ENCODE results near the gene SLAMF1.

Gene SLAMF1

DNA sequence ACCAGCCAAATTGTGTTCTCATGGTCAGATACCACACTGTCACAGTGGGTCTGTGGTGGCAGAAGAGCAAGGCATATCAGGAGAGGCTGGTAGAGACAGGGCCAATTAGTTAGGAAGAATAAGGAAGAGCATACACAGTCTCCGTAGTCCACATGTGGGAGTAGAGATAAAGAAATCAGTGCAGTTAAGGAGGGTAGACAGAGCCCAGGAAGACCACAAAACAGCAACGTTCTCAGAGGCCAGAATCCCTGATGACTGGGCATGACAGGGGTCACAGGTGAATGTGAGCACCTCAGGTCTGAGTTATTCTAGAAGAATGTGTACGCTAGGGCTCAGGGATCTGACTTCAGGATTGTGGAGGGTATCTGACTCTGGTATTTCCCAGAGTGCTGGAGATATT, 33.0 kb upstream of the SLAMF1 start:
- no peak overlapping the region for H3K27ac ChIP-seq (ENCODE audit: low read length)
- no peaks in the 10 kb centered on the region for H3K79me2 ChIP-seq (ENCODE audit: low read length)
- H3K4me1 ChIP-seq (ENCODE audit: low read length) = peaks cover 31% of the 10 kb centered on the region
- H3K4me3 ChIP-seq (ENCODE audit: low read length) = no peak overlapping the region
- H3K4me2 ChIP-seq (ENCODE audit: low read length) = no peak overlapping the region
- TF ChIP-seq CTCF (IDR thresholded peaks at IDR 0.05; ENCODE audit: low read depth, low read length) (no peak), EZH2phosphoT487 (IDR thresholded peaks at IDR 0.05; ENCODE audit: low read depth) (no peak)
- no peak overlapping the region for H2AFZ ChIP-seq (ENCODE audit: low read depth, low read length)
- H3K9me3 ChIP-seq (ENCODE audit: insufficient read depth, low read length) = no peaks in the 10 kb centered on the region
- peaks cover 54% of the 10 kb centered on the region for H3K36me3 ChIP-seq (replicated peaks; ENCODE audit: low read depth, low read length)
- no peaks in the 10 kb centered on the region for H4K20me1 ChIP-seq (ENCODE audit: insufficient read depth, low read length)
- H3K9ac ChIP-seq (ENCODE audit: low read length) = no peak overlapping the region
- H3K27me3 ChIP-seq (ENCODE audit: low read depth, low read length) = no peaks in the 10 kb centered on the region

DNA sequence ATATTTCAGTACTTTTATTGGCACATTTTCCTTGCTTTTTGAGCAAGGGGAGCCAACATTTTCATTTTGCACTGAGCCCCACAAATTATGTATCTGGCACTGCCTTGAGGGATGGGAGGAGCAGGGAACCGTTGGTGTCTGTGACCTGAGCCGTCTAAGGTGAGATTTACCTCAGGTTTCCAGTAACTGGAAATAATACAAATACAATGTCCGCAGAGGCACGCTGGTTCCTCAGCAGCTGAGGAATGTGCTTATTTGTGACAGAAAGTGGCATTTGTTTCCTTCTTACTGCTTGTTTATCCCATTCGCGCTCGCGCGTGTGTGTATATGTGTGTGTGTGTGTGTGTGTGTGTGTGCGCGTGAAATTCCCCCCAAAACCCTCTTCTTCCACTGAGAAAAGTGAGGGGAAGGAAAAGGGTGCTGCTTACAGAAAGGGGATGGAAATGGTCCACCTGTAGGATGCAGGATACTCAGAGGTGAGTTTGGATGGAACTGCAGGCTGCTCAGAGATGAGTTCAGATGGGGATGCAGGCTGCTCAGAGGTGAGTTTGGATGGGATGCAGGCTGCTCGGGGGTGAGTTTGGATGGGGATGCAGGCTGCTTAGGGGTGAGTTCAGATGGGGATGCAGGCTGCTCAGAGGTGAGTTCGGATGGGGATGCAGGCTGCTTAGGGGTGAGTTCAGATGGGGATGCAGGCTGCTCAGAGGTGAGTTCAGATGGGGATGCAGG, 30.2 kb upstream of the SLAMF1 start:
- Histone ChIP-seq H3K9ac (ENCODE audit: low read length) (no peak overlapping the region), H3K4me3 (ENCODE audit: low read length) (no peak overlapping the region), H3K9me3 (ENCODE audit: insufficient read depth, low read length) (no peaks in the 10 kb centered on the region), H3K27me3 (ENCODE audit: low read depth, low read length) (no peaks in the 10 kb centered on the region), H3K79me2 (ENCODE audit: low read length) (no peaks in the 10 kb centered on the region), H3K4me1 (ENCODE audit: low read length) (peaks cover 39% of the 10 kb centered on the region), H4K20me1 (ENCODE audit: insufficient read depth, low read length) (no peaks in the 10 kb centered on the region), H2AFZ (ENCODE audit: low read depth, low read length) (no peak overlapping the region), H3K27ac (ENCODE audit: low read length) (no peak overlapping the region), H3K4me2 (ENCODE audit: low read length) (no peak overlapping the region), H3K36me3 (replicated peaks; ENCODE audit: low read depth, low read length) (peaks cover 40% of the 10 kb centered on the region)
- TF ChIP-seq CTCF (IDR thresholded peaks at IDR 0.05; ENCODE audit: low read depth, low read length) = no peak
- TF ChIP-seq EZH2phosphoT487 (IDR thresholded peaks at IDR 0.05; ENCODE audit: low read depth) = no peak

DNA sequence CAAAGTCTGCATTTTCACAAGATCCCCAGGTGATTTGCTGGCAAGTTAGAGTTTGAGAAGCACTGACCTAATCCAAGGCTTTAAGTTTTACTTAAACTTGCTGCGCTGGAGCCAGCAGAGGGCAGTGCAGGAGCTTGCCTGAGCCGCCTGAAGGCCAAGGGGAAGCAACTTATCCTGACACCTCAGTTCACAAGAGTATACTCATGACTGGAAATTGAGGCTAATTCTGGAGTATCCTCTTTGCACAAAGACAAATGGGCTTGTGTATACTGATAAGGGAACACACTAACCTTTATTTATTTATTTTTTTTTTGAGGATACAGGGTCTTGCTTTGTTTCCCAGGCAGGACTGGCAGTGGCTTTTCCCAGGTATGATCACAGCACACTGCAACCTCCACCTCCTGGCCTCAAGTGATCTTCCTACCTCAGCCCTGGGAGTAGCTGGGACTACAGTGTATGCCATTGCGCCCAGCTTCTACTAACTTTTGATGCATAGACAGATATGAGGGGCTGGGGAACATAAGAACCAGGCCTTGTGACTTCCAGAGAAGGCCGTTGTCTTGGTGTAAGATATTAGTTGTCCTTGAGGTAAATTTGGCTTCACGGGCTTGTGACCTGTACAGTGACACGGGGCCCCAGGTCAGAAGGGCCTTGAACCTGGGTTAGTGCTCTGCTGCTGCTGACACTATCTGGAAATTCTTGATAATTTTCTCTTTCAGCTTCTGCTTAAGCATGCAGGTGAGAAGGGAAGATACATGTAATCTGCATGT, 29.0 kb upstream of the SLAMF1 start:
- Histone ChIP-seq H3K4me3 (ENCODE audit: low read length) (no peak overlapping the region), H2AFZ (ENCODE audit: low read depth, low read length) (no peak overlapping the region), H3K79me2 (ENCODE audit: low read length) (no peaks in the 10 kb centered on the region), H3K9ac (ENCODE audit: low read length) (no peak overlapping the region), H3K9me3 (ENCODE audit: insufficient read depth, low read length) (no peaks in the 10 kb centered on the region), H3K4me1 (ENCODE audit: low read length) (peaks cover 40% of the 10 kb centered on the region), H3K4me2 (ENCODE audit: low read length) (no peak overlapping the region), H4K20me1 (ENCODE audit: insufficient read depth, low read length) (no peaks in the 10 kb centered on the region), H3K27ac (ENCODE audit: low read length) (peak overlapping the region; percentile 6; the same call in 1 of the 2 replicates), H3K36me3 (replicated peaks; ENCODE audit: low read depth, low read length) (peaks cover 29% of the 10 kb centered on the region), H3K27me3 (ENCODE audit: low read depth, low read length) (no peaks in the 10 kb centered on the region)
- TF ChIP-seq EZH2phosphoT487 (IDR thresholded peaks at IDR 0.05; ENCODE audit: low read depth) (no peak), CTCF (IDR thresholded peaks at IDR 0.05; ENCODE audit: low read depth, low read length) (peak; percentile 97)

DNA sequence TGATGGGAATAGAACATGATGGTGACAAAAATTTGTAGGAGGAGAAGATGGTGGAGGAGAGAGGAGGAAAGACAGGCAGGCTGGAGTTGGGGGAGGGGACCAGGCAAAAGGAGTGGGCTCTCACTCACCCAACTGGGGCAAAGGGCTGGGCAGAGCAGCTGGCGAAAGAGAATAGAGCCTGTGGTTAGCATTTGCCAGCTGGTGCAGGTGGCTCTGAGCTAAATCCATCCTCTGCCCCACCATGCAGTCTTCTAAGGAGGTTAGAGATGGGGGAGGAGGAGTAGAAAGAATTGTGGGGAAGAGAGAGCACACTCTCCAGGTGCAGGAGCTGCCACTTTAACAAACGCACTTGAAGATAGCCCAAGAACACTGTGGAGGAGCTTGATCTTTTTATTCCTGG, 27.6 kb upstream of the SLAMF1 start:
- Histone ChIP-seq H3K4me2 (ENCODE audit: low read length) (peak overlapping the region; percentile 49; the same call in 1 of the 2 replicates), H3K27me3 (ENCODE audit: low read depth, low read length) (no peaks in the 10 kb centered on the region), H2AFZ (ENCODE audit: low read depth, low read length) (no peak overlapping the region), H3K4me1 (ENCODE audit: low read length) (peaks cover 40% of the 10 kb centered on the region), H3K36me3 (replicated peaks; ENCODE audit: low read depth, low read length) (peaks cover 15% of the 10 kb centered on the region), H3K79me2 (ENCODE audit: low read length) (no peaks in the 10 kb centered on the region), H4K20me1 (ENCODE audit: insufficient read depth, low read length) (no peaks in the 10 kb centered on the region), H3K27ac (ENCODE audit: low read length) (no peak overlapping the region), H3K9ac (ENCODE audit: low read length) (no peak overlapping the region), H3K4me3 (ENCODE audit: low read length) (no peak overlapping the region), H3K9me3 (ENCODE audit: insufficient read depth, low read length) (no peaks in the 10 kb centered on the region)
- no peak for TF ChIP-seq CTCF (IDR thresholded peaks at IDR 0.05; ENCODE audit: low read depth, low read length)
- no peak for TF ChIP-seq EZH2phosphoT487 (IDR thresholded peaks at IDR 0.05; ENCODE audit: low read depth)
